H1 (cell line): ENCODE results near the gene CDHR5. TPM values are rescaled to one million over a fixed set of nuclear protein-coding genes. Genes with fewer than 3 reads are reported as not detected.

Experiments
- E2F6 ChIP-seq: IDR thresholded peaks from 2 replicates; pipeline ENCODE4 v1.6.1; 2012; ENCODE audit warnings: inconsistent platforms
- EP300 ChIP-seq, 2 experiments: IDR thresholded peaks; 1 replicate in 1 of 2; 2 replicates in 1 of 2; pipeline ENCODE4 v1.6.1; 2011 to 2012; ENCODE audit warnings: low read depth in 2 of 2, low read length in 2 of 2, mild to moderate bottlenecking in 2 of 2, borderline replicate concordance in 1 of 2, inconsistent platforms in 1 of 2, moderate library complexity in 1 of 2
- RNF2 ChIP-seq: fragments of 200-900, 300-1000 bp; sonication (generic); IDR thresholded peaks from 2 replicates; pipeline ENCODE4 v1.7.1; 2016; ENCODE audit warnings: borderline replicate concordance, low read depth, mild to moderate bottlenecking, antibody characterized with exemption, low read length; ENCODE audit not compliant: poor library complexity, severe bottlenecking; ENCODE audit errors: missing control alignments
- TAF7 ChIP-seq: optimal IDR thresholded peaks from 2 replicates; pipeline ENCODE3; 2011; ENCODE audit warnings: low read depth, mild to moderate bottlenecking, inconsistent platforms, low read length, moderate library complexity, borderline replicate concordance
- TEAD4 ChIP-seq: IDR thresholded peaks from 2 replicates; pipeline ENCODE4 v1.6.1; 2012; ENCODE audit warnings: low read depth, low read length, inconsistent platforms, mixed read lengths
- polyA plus RNA-seq, 7 experiments: library from polyadenylated mRNA; depleted of rRNA in 3 of 7; stranded (reverse) in 5 of 7; unstranded in 2 of 7; fragments of >200 nt in 5 of 7; fragments of 200-250 nt in 2 of 7; gene quantifications; 1 replicate in 5 of 7; 2 replicates in 1 of 7; 4 replicates in 1 of 7; pipeline versions ENCODE4 v1.2.1 to v1.2.3, GENCODE V29; 2011 to 2013; ENCODE audit warnings: missing spikeins in 2 of 7, mixed read lengths in 2 of 7
- total RNA-seq: library from RNA; stranded (reverse); fragmentation: NEBNext Ultra II Directional; extraction: Animal tissue kit (Norgen Biotek cat#: 25700); gene quantifications from 2 replicates; pipeline ENCODE4 v1.2.1, GENCODE V29; 2021

Gene CDHR5
- total and polyA plus RNA-seq, 2 of the 8 experiments (the other 6 are each of a cell fraction or from before 2014, with no cell fraction given), result not detected

- TF ChIP-seq E2F6 (no peak), TAF7 (no peak), RNF2 (no peak), TEAD4 (no peak), EP300 (IDR thresholded peaks at IDR 0.05; ENCODE audit: borderline replicate concordance in 1 of 2, low read depth in 2 of 2, low read length in 2 of 2) (no peak)
These were observed 14.5 kb downstream of the CDHR5 start (continued) for GRCh38 chr11:610146-610801.
